Spleen (tissue), 7 donors: Measurements from ENCODE around the gene ANXA5.

Experiments used
- CTCF ChIP-seq, 11 experiments: fragments of 200-600 bp in 7 of 11; fragments of 450-650 bp in 4 of 11; sonication (generic) in 4 of 11; IDR thresholded peaks in 8 of 11; conservative IDR thresholded peaks in 3 of 11; 1 replicate in 7 of 11; 2 replicates in 4 of 11; pipeline versions ENCODE4 v1.4.0 to v1.8.0; 2016 to 2021; ENCODE audit warnings: antibody characterized with exemption in 11 of 11, inconsistent platforms in 4 of 11, mild to moderate bottlenecking in 1 of 11
- POLR2A ChIP-seq, 3 donors: fragments of 450-650 bp; IDR thresholded peaks; one replicate each; pipeline ENCODE4 v1.5.1; 2017; ENCODE audit warnings: antibody characterized with exemption in 3 of 3, mild to moderate bottlenecking in 1 of 3
- donor health status: DM: no; HTN: no; CAD: no; lungs with moderate emphysema.
- donor health status: DM: no; HTN: no; CAD: no.
- donor health status: DM: no; HTN: no; CAD: no.

GRCh38 chr4:121666091-121666679 lies 30.6 kb downstream of the ANXA5 start:
- TF ChIP-seq CTCF (IDR thresholded peaks at IDR 0.05 in 8 of 11, conservative IDR thresholded peaks at IDR 0.05 in 3 of 11) = no peak
- TF ChIP-seq POLR2A (IDR thresholded peaks at IDR 0.05) = no peak
